HepG2 (cell line): Measurements from ENCODE around the gene ZNF644. TPM values are rescaled to one million over a fixed set of nuclear protein-coding genes. Genes with fewer than 3 reads are reported as not detected.
A peak's percentile ranks its signal among the peaks of the same experiment; 100 is the strongest.

Experiments used
- CENPX ChIP-seq: sonication (generic); formaldehyde crosslinking; IDR thresholded peaks from 2 replicates; pipeline ENCODE4 v1.9.0; 2021; ENCODE audit warnings: mild to moderate bottlenecking, missing genetic modification reagents, moderate library complexity
- FOXK1 ChIP-seq: sonication (generic); formaldehyde crosslinking; IDR thresholded peaks from 2 replicates; pipeline ENCODE4 v1.4.0; 2020; ENCODE audit warnings: low read depth, missing genetic modification reagents, borderline replicate concordance
- GFI1 ChIP-seq: sonication (generic); formaldehyde crosslinking; IDR thresholded peaks from 2 replicates; pipeline ENCODE4 v1.5.0; 2020; ENCODE audit warnings: missing genetic modification reagents, mild to moderate bottlenecking, borderline replicate concordance
- HMGXB3 ChIP-seq: sonication (generic); formaldehyde crosslinking; IDR thresholded peaks from 2 replicates; pipeline ENCODE4 v1.4.0; 2020; ENCODE audit warnings: missing genetic modification reagents, borderline replicate concordance
- HNRNPH1 ChIP-seq: fragments of 200-400 bp; formaldehyde crosslinking; optimal IDR thresholded peaks from 2 replicates; pipeline ENCODE3; 2017; ENCODE audit warnings: mild to moderate bottlenecking, low read depth, low read length
- ISL2 ChIP-seq: sonication (generic); formaldehyde crosslinking; IDR thresholded peaks from 2 replicates; pipeline ENCODE4 v1.5.0; 2020; ENCODE audit warnings: missing genetic modification reagents
- KDM1A ChIP-seq: IDR thresholded peaks from 2 replicates; pipeline ENCODE4 v1.6.1; 2016; ENCODE audit warnings: missing compliant biosample characterization
- KLF13 ChIP-seq: sonication (generic); formaldehyde crosslinking; IDR thresholded peaks from 2 replicates; pipeline ENCODE4 v1.4.0; 2020; ENCODE audit warnings: mild to moderate bottlenecking, missing genetic modification reagents
- MAF1 ChIP-seq: sonication (generic); formaldehyde crosslinking; IDR thresholded peaks from 2 replicates; pipeline ENCODE4 v1.5.0; 2020; ENCODE audit warnings: missing genetic modification reagents, borderline replicate concordance
- PAF1 ChIP-seq: IDR thresholded peaks from 2 replicates; pipeline ENCODE4 v1.6.1; 2016; ENCODE audit warnings: missing genetic modification reagents, missing compliant biosample characterization
- RNF219 ChIP-seq: sonication (generic); formaldehyde crosslinking; IDR thresholded peaks from 2 replicates; pipeline ENCODE4 v1.5.0; 2020; ENCODE audit warnings: mild to moderate bottlenecking, missing genetic modification reagents
- SOX6 ChIP-seq, 2 experiments: fragments of 450-650 bp in 1 of 2; sonication (generic) in 1 of 2; formaldehyde crosslinking in 1 of 2; IDR thresholded peaks; 2 replicates each; pipeline versions ENCODE4 v1.4.0 to v1.6.1; 2017 to 2020; ENCODE audit warnings: antibody characterized with exemption in 1 of 2, mild to moderate bottlenecking in 1 of 2, missing genetic modification reagents in 1 of 2
- SSRP1 ChIP-seq: IDR thresholded peaks from 2 replicates; pipeline ENCODE4 v1.6.1; 2016; ENCODE audit warnings: control low read depth
- TARDBP ChIP-seq: sonication (generic); formaldehyde crosslinking; IDR thresholded peaks from 2 replicates; pipeline ENCODE4 v1.8.0; 2022; ENCODE audit warnings: mild to moderate bottlenecking, missing genetic modification reagents
- TOE1 ChIP-seq: sonication (generic); formaldehyde crosslinking; IDR thresholded peaks from 2 replicates; pipeline ENCODE4 v1.4.0; 2020; ENCODE audit warnings: mild to moderate bottlenecking, missing genetic modification reagents
- TSC22D2 ChIP-seq: sonication (generic); formaldehyde crosslinking; IDR thresholded peaks from 2 replicates; pipeline ENCODE4 v1.5.1; 2020; ENCODE audit warnings: missing genetic modification reagents, mild to moderate bottlenecking, borderline replicate concordance
- ZBTB20 ChIP-seq: sonication (generic); formaldehyde crosslinking; IDR thresholded peaks from 2 replicates; pipeline ENCODE4 v1.8.1; 2023; ENCODE audit warnings: missing genetic modification reagents, low read depth, mild to moderate bottlenecking, borderline replicate concordance
- ZFP36 ChIP-seq: fragments of 150-350 bp; IDR thresholded peaks from 2 replicates; pipeline ENCODE4 v1.6.1; 2018; ENCODE audit warnings: borderline replicate concordance, low read length, low read depth; ENCODE audit not compliant: partially characterized antibody
- ZNF33B ChIP-seq: sonication (generic); formaldehyde crosslinking; IDR thresholded peaks from 2 replicates; pipeline ENCODE4 v1.5.1; 2020; ENCODE audit warnings: mild to moderate bottlenecking, missing genetic modification reagents
- ZNF468 ChIP-seq: sonication (generic); formaldehyde crosslinking; IDR thresholded peaks from 2 replicates; pipeline ENCODE4 v1.8.0; 2022; ENCODE audit warnings: mild to moderate bottlenecking, moderate library complexity, missing genetic modification reagents
- ZNF501 ChIP-seq: sonication (generic); formaldehyde crosslinking; IDR thresholded peaks from 2 replicates; pipeline ENCODE4 v1.5.1; 2020; ENCODE audit warnings: mild to moderate bottlenecking, moderate library complexity, missing genetic modification reagents
- ZNF737 ChIP-seq: sonication (generic); formaldehyde crosslinking; IDR thresholded peaks from 2 replicates; pipeline ENCODE4 v1.5.0; 2020; ENCODE audit warnings: missing genetic modification reagents, mild to moderate bottlenecking, borderline replicate concordance
- ZSCAN22 ChIP-seq: sonication (generic); formaldehyde crosslinking; IDR thresholded peaks from 2 replicates; pipeline ENCODE4 v1.4.0; 2020; ENCODE audit warnings: mild to moderate bottlenecking, missing genetic modification reagents
- polyA plus RNA-seq, 8 experiments: library from polyadenylated mRNA; depleted of rRNA in 3 of 8; stranded (reverse) in 7 of 8; unstranded in 1 of 8; fragments of >200 nt; fragmentation: Illumina TruSeq in 4 of 8; extraction: Trizol in 4 of 8; gene quantifications; 2 replicates each; pipeline versions ENCODE4 v1.2.1 to v1.2.3, GENCODE V29; 2011 to 2016; ENCODE audit warnings: low read depth in 4 of 8, missing spikeins in 1 of 8, mixed read lengths in 1 of 8; ENCODE audit not compliant: insufficient read depth in 1 of 8
- total RNA-seq, 5 experiments: library from RNA; depleted of rRNA; stranded (reverse); fragments of >200 nt; fragmentation: Illumina TruSeq; extraction: Trizol; gene quantifications; 2 replicates each; pipeline ENCODE4 v1.2.3, GENCODE V29; 2016; ENCODE audit warnings: low read depth in 1 of 5

Gene ZNF644
- total and polyA plus RNA-seq, 2 of the 13 experiments (the other 11 are each of a cell fraction or from before 2014, with no cell fraction given): 17.7 to 51.7 TPM

- TF ChIP-seq HMGXB3 (CRISPR knock-in tag) (no peak), TARDBP (CRISPR knock-in tag) (no peak), GFI1 (CRISPR knock-in tag) (no peak), ZNF468 (CRISPR knock-in tag) (no peak), SSRP1 (CRISPR knock-in tag) (no peak), HNRNPH1 (no peak), ZNF33B (CRISPR knock-in tag) (no peak), PAF1 (CRISPR knock-in tag) (no peak), ZFP36 (no peak), ZSCAN22 (CRISPR knock-in tag) (no peak), TOE1 (CRISPR knock-in tag) (no peak), ZBTB20 (CRISPR knock-in tag) (no peak), KDM1A (CRISPR knock-in tag) (peak; percentile 81; the same call in 1 of the 2 replicates), ZNF501 (CRISPR knock-in tag) (no peak), ZNF737 (no peak), KLF13 (no peak), FOXK1 (CRISPR knock-in tag) (peak; percentile 61; the same call in 1 of the 2 replicates), MAF1 (CRISPR knock-in tag) (no peak), ISL2 (CRISPR knock-in tag) (peak; percentile 43; the same call in 1 of the 2 replicates), TSC22D2 (CRISPR knock-in tag) (no peak), RNF219 (CRISPR knock-in tag) (no peak), CENPX (CRISPR knock-in tag) (no peak), SOX6 (IDR thresholded peaks at IDR 0.05) (no peak), SOX6 (CRISPR knock-in tag; IDR thresholded peaks at IDR 0.05) (peak; percentile 60; the same call in 1 of the 2 replicates)
Measured at GRCh38 chr1:90959352-90960206, 62.3 kb downstream of the ZNF644 start (continued).
